ENCODE results near the gene PBX1. TPM values are rescaled to one million over a fixed set of nuclear protein-coding genes. Genes with fewer than 3 reads are reported as not detected.

PBX1 gene
- total RNA-seq, 3 donors from 2014 or later, result 64.5 to 126 (median 95.4) TPM

DNA sequence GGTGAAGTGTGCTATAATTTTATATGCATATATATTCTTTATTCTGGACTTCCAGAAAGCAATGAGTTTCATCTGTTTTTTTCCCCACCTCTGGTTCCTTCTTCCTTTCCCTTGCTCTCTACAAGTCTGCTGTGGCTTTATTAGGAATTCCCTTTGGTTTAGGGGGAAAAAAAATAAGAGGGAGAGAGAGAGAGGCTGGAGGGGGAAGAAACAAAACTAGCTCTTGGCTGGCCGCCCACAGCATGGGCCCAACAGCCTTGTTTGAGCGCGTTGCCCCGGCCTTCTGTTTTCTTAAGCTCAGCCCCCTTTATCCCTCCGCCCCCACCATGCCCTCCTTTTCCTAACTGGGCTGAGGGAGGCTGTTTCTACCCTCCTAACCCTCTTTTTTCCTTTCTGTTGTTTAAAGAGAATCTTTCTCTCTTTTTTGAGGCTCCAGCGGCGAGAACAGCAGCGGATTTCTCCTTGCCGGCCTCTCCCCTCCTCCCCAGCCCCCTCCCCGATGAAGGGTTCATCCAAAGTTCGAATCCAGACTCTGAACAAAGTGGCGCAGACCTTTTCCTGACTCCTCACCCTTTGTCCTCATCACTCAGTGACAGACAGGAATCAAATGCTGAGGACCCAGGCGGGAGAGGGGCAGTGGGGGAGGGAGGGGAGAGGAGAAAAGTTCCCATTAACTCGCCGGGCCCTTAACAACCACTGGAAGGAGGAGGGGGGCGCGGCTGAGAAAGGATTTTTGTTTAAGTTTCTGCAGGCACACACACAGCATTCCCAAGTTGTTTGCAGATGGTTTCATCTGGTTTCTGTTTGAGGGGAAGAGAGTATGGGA lies 29.7 kb downstream of the PBX1 start:
- Histone ChIP-seq H3K27ac (peak overlapping the region; percentile 87 to 92), H3K4me3 (peak overlapping the region; percentile 24 to 61 (median 36)), H3K9me3 (no peaks in the 10 kb centered on the region), H3K36me3 (no peaks in the 10 kb centered on the region), H3K4me1 (peaks cover 5 to 7% of the 10 kb centered on the region in 2 donors), H3K27me3 (no peaks in the 10 kb centered on the region)
- no peak for TF ChIP-seq POLR2AphosphoS5 (IDR thresholded peaks at IDR 0.05)
- TF ChIP-seq, protein P1, sequence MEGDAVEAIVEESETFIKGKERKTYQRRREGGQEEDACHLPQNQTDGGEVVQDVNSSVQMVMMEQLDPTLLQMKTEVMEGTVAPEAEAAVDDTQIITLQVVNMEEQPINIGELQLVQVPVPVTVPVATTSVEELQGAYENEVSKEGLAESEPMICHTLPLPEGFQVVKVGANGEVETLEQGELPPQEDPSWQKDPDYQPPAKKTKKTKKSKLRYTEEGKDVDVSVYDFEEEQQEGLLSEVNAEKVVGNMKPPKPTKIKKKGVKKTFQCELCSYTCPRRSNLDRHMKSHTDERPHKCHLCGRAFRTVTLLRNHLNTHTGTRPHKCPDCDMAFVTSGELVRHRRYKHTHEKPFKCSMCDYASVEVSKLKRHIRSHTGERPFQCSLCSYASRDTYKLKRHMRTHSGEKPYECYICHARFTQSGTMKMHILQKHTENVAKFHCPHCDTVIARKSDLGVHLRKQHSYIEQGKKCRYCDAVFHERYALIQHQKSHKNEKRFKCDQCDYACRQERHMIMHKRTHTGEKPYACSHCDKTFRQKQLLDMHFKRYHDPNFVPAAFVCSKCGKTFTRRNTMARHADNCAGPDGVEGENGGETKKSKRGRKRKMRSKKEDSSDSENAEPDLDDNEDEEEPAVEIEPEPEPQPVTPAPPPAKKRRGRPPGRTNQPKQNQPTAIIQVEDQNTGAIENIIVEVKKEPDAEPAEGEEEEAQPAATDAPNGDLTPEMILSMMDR (IDR thresholded peaks at IDR 0.05), result no peak
- intact Hi-C loops (cut with DNase I; ENCODE audit: low total_unique reads), result no loop called here
- peak in 1 of 2 donors; percentile 63 for DNase-seq (ENCODE audit: low spot score in 2 of 2)

DNA sequence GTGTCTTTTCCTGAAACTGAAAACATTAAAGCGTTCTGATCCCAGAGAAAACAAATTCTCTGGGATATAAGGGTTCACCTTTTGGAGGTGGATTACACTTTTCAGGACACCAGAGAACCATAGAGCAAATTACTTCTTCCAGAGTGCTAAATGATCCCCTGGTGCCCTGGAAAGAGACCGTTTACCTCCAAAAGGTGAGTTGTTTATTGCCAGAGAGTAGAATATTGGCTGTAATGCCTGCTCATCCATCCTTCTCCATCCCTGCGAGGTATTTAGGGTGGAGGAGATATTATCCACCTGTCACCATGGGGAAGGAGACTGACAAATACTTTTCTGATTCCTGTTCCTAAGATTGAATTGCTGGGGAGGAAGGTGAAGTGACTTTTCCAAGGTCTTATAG lies 30.4 kb downstream of the PBX1 start:
- H3K9me3 ChIP-seq, result no peaks in the 10 kb centered on the region
- peak overlapping the region in 2 of 3 donors; percentile 36 to 61 for H3K4me3 ChIP-seq
- no peaks in the 10 kb centered on the region for H3K27me3 ChIP-seq
- TF ChIP-seq, protein P1 (IDR thresholded peaks at IDR 0.05), result no peak
- TF ChIP-seq POLR2A (IDR thresholded peaks at IDR 0.05) (no peak), POLR2AphosphoS5 (IDR thresholded peaks at IDR 0.05) (no peak)
- intact Hi-C loops (cut with DNase I; ENCODE audit: low total_unique reads), result no loop called here
- no peaks in the 10 kb centered on the region for H3K36me3 ChIP-seq
- DNase-seq (ENCODE audit: low spot score in 2 of 2), result no peak
- peaks cover 5 to 7% of the 10 kb centered on the region in 2 donors for H3K4me1 ChIP-seq
- peak overlapping the region; percentile 87 to 92 for H3K27ac ChIP-seq

DNA sequence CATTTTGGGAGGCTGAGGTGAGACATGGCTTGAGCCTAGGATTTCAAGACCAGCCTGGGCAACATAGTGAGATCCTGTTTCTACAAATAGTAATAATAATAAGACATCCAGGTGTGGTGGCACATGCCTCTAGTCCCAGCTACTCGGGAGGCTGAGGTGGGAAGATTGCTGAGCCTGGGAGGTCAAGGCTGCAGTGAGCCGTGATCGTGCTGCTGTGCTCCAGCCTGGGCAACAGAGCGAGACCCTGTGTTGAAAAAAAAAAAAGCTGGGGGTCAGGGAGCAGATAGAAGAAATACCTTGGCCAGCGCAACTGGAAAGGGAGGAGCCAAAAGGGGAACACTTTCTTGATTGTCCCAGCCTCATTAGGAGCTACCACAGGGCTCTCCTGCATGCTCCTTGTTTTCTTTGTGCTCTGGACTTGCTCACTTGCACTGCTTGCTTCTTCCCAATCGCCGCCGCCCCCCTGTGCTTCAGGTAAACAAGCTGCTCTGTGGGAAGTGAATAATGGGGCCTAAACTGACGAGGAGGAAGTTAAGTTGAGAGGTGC lies 31.1 kb downstream of the PBX1 start:
- H3K27me3 ChIP-seq, result no peaks in the 10 kb centered on the region
- H3K27ac ChIP-seq, result peak overlapping the region; percentile 87 to 92
- no peaks in the 10 kb centered on the region for H3K36me3 ChIP-seq
- H3K9me3 ChIP-seq, result no peaks in the 10 kb centered on the region
- no peak for DNase-seq (ENCODE audit: low spot score in 2 of 2)
- H3K4me3 ChIP-seq, result no peak overlapping the region
- H3K4me1 ChIP-seq, result peaks cover 5 to 7% of the 10 kb centered on the region in 2 donors
- intact Hi-C loops (cut with DNase I; ENCODE audit: low total_unique reads), result no loop called here
- TF ChIP-seq POLR2AphosphoS5 (IDR thresholded peaks at IDR 0.05) (no peak), POLR2A (IDR thresholded peaks at IDR 0.05) (no peak)
- TF ChIP-seq, protein P1 (IDR thresholded peaks at IDR 0.05), result no peak

DNA sequence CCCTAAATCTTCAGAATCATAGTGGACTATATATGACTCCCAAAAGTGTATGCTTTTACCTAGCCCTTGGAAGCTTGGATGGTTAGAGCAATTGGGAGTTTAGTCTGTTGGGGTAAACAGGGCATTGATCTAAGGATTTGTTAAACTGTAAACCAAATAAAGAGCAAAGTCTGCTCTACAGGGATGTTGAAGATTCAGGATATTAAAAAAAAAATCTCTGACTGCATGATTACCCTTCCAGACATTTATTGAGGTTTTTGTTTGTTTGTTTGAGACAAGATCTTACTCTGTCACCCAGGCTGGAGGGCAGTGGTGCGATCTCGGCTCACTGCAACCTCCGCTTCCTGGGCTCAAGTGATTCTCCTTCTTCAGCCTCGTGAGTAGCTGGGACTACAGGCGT lies 31.6 kb downstream of the PBX1 start:
- intact Hi-C loops (cut with DNase I; ENCODE audit: low total_unique reads), result no loop called here
- no peaks in the 10 kb centered on the region for H3K36me3 ChIP-seq
- DNase-seq (ENCODE audit: low spot score in 2 of 2), result no peak
- no peaks in the 10 kb centered on the region for H3K27me3 ChIP-seq
- H3K4me1 ChIP-seq, result peaks cover 5 to 7% of the 10 kb centered on the region in 2 donors
- H3K27ac ChIP-seq, result peak overlapping the region; percentile 87 to 92
- H3K9me3 ChIP-seq, result no peaks in the 10 kb centered on the region
- no peak overlapping the region for H3K4me3 ChIP-seq
- TF ChIP-seq POLR2A (IDR thresholded peaks at IDR 0.05) (no peak), POLR2AphosphoS5 (IDR thresholded peaks at IDR 0.05) (no peak)
- TF ChIP-seq, protein P1 (IDR thresholded peaks at IDR 0.05), result no peak

DNA sequence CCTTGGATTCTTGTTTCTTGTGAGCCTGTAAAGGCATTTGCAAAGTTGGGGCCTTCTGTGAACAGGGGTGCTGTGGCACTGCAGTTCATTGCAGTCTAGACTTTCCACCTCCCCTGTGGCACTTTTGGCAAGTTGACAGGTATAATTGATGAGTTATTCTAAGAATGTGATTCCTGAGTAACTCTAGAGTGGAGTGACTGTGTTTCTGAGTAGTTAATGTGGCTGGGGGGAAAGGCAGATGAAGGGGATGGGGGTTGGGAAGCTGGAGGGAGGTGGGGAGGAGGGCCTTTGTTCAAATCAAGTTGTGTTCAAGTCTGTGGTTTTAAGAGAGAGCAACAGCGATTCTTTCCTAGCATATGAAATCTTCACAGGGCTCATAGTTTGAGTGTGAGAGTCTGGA lies 32.9 kb downstream of the PBX1 start:
- H3K27ac ChIP-seq, result peak overlapping the region; percentile 10 to 64
- H3K9me3 ChIP-seq, result no peaks in the 10 kb centered on the region
- H3K27me3 ChIP-seq, result no peaks in the 10 kb centered on the region
- peaks cover 5 to 7% of the 10 kb centered on the region in 2 donors for H3K4me1 ChIP-seq
- intact Hi-C loops (cut with DNase I; ENCODE audit: low total_unique reads), result no loop called here
- no peak for DNase-seq (ENCODE audit: low spot score in 2 of 2)
- no peaks in the 10 kb centered on the region for H3K36me3 ChIP-seq
- no peak overlapping the region for H3K4me3 ChIP-seq
- TF ChIP-seq POLR2AphosphoS5 (IDR thresholded peaks at IDR 0.05) (no peak), POLR2A (IDR thresholded peaks at IDR 0.05) (no peak)
- TF ChIP-seq, protein P1 (IDR thresholded peaks at IDR 0.05), result no peak

Data from breast epithelium (tissue), 4 donors.